GM10248 (cell line): ENCODE measurements around the gene CLN6.

ENCODE experiments used
- CTCF ChIA-PET: fragments of 300-600 bp; sonication (Branson Sonifier 250); formaldehyde crosslinking; extraction: SDS; loops from one replicate; lab custom pipeline; 2021; ENCODE audit warnings: antibody characterized with exemption; lab: Yijun Ruan, JAX
- POLR2A ChIA-PET: fragments of 350-650 bp; sonication (Branson Sonifier 250); formaldehyde crosslinking; extraction: SDS; loops from one replicate; lab custom pipeline; 2020; ENCODE audit warnings: antibody characterized with exemption; lab: Yijun Ruan, JAX
- DNase-seq: peaks from one replicate; pipeline ENCODE4 v3.0.0; 2012; ENCODE audit errors: extremely low spot score
- TF ChIP-seq, protein P1 (sequence below): IDR thresholded peaks from 2 replicates; pipeline ENCODE4 v1.5.1; 2012; ENCODE audit warnings: mild to moderate bottlenecking, low read depth; ENCODE audit errors: extremely low read depth, missing control alignments, control extremely low read depth

The CLN6 gene

DNA sequence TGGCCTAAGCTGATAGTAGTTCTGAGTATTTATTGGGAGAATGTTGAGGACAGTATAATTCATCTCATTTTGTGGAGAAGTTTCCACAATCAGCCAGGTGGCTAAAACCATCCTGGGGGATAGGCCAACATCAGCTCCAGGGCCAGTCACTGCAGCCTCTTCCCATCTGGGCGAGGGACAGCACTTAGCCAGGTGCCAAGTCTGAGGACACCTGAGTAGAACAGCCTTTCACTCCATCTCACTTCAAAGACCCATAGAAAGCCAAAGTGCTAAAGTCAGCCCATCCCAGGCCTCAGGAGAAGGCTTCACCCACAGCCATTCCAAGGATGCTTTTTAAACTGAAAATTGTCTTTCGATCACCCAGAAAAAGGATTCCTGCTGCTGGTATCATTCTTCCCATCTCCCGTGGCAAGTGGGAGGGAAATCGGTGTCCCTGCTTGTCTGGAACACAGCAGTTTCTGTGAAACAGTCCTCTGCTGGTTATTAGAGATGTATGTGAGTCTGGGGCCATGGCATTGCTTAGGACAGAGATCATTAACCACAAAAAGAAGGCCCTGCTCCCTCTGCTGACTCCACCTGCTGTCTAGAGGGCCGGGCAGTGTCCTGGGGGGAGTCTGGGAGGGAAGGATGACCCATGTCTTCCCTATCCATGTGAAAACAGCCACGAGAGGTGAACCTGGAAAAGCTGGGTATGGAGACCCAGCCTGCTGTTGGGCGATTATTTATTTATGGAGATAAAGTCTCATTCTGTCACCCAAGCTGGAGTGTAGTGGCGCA is 34.0 kb downstream of the CLN6 start:
- ChIA-PET CTCF (interaction anchor here (0.9 to 2.7 kb wide), 8 partner anchors 10 to 332 kb away, joined by 3 to 10 read pairs (median 4); partner anchors contain the start of gene CALML4), POLR2A (interaction anchor here (0.7 kb wide), 1 partner anchor 34 kb away, joined by 3 read pairs; no protein-coding TSS in a partner anchor)
- TF ChIP-seq, protein P1, sequence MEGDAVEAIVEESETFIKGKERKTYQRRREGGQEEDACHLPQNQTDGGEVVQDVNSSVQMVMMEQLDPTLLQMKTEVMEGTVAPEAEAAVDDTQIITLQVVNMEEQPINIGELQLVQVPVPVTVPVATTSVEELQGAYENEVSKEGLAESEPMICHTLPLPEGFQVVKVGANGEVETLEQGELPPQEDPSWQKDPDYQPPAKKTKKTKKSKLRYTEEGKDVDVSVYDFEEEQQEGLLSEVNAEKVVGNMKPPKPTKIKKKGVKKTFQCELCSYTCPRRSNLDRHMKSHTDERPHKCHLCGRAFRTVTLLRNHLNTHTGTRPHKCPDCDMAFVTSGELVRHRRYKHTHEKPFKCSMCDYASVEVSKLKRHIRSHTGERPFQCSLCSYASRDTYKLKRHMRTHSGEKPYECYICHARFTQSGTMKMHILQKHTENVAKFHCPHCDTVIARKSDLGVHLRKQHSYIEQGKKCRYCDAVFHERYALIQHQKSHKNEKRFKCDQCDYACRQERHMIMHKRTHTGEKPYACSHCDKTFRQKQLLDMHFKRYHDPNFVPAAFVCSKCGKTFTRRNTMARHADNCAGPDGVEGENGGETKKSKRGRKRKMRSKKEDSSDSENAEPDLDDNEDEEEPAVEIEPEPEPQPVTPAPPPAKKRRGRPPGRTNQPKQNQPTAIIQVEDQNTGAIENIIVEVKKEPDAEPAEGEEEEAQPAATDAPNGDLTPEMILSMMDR: no peak
- no peak for DNase-seq

GRCh38 chr15:68192804-68193486 is 36.6 kb downstream of the CLN6 start:
- ChIA-PET POLR2A (no interaction called here), CTCF (interaction anchor here (1.2 to 2.1 kb wide), 2 partner anchors 18 to 38 kb away, joined by 3 to 8 read pairs; no protein-coding TSS in a partner anchor)
- DNase-seq: no peak

GRCh38 chr15:68192117-68192516 is 37.4 kb downstream of the CLN6 start:
- CTCF ChIA-PET: interaction anchor here (1.0 to 1.5 kb wide), 5 partner anchors 9 to 324 kb away, joined by 3 to 5 read pairs (median 5); no protein-coding TSS in a partner anchor
- TF ChIP-seq, protein P1: no peak
- no peak for DNase-seq
- POLR2A ChIA-PET: no interaction called here

More at GRCh38 chr15:68192804-68193486, 36.6 kb downstream of the CLN6 start:
- TF ChIP-seq, protein P1: no peak

GRCh38 chr15:68191555-68191954 is 38.0 kb downstream of the CLN6 start:
- no peak for DNase-seq
- ChIA-PET CTCF (interaction anchor here (1.0 to 1.5 kb wide), 6 partner anchors 8 to 328 kb away, joined by 3 to 5 read pairs (median 4); no protein-coding TSS in a partner anchor), POLR2A (no interaction called here)
- TF ChIP-seq, protein P1: no peak

DNA sequence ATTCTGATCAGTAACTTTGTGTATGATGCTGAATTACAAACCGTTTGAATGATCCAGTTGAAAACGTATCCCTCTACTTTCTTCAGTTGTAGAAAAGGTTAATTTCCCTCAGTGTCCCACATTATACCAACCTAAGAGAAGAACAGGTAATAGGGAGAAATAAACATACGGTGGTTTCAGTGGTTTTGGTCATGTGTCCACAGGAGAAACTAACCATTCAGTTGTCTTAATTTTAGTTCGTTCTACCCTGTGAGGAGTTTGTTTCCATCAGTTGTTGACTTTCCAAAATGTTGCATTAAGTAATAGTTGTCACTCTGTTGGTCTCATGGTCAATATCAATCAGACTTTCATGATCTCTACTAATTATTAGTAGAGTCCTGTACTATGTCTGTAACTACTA is 39.5 kb downstream of the CLN6 start:
- CTCF ChIA-PET: no interaction called here

DNA sequence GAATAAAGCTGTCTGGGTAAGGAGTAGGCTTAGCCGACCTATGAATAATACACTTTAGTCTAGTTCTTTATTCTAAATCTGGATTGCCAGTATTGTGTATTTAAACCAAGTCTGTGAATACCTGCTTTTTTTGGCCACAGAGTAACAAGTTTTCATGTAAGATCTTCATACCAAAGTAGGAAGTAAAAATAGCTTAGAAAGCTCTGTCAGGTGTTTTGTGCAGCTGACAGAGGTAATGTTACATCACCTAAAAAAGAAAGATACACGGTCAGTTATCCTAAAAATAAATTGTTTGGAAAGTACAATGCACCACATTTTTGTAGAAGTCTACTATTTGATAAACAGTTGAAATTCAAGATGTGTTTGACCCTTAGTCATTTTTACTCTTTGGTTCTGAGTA is 40.9 kb downstream of the CLN6 start:
- TF ChIP-seq, protein P1: no peak
- POLR2A ChIA-PET: interaction anchor here (0.5 kb wide), 1 partner anchor 119 kb away, joined by 3 read pairs; no protein-coding TSS in a partner anchor
- DNase-seq: no peak
- CTCF ChIA-PET: no interaction called here

More for the DNA sequence above, 39.5 kb downstream of the CLN6 start:
- DNase-seq: no peak
- POLR2A ChIA-PET: no interaction called here
- TF ChIP-seq, protein P1: no peak
